Amygdala (tissue), 56 donors: ENCODE data around the gene PLXDC1.
"Not testable (repeated sequence)": the region's sequence is repeated elsewhere in the genome, so short reads cannot be mapped to it uniquely, and the experiment has no call there.

Experiments
- DNase-seq, 56 donors: peaks; one replicate each; lab custom pipeline; 2025; lab: John Stamatoyannopoulos, UW

PLXDC1 gene

GRCh38 chr17:39022924-39023323, 128.5 kb downstream of the PLXDC1 start:
- no peak for DNase-seq

- DNase-seq: not testable (repeated sequence)
Observed at GRCh38 chr17:39020037-39020436, 131.4 kb downstream of the PLXDC1 start.

GRCh38 chr17:39018267-39019134, 132.9 kb downstream of the PLXDC1 start:
- no peak for DNase-seq

- DNase-seq: no peak
Observed at GRCh38 chr17:39016193-39017153, 135.0 kb downstream of the PLXDC1 start.

GRCh38 chr17:39015546-39015935, 135.9 kb downstream of the PLXDC1 start:
- DNase-seq: no peak

GRCh38 chr17:39014795-39015545, 136.5 kb downstream of the PLXDC1 start:
- no peak for DNase-seq

- no peak for DNase-seq
Observed at GRCh38 chr17:39014044-39014794, 137.2 kb downstream of the PLXDC1 start.
